ENCODE data around the gene CEACAM1.
"Not testable (repeated sequence)": the region's sequence is repeated elsewhere in the genome, so short reads cannot be mapped to it uniquely, and the experiment has no call there.

DNA sequence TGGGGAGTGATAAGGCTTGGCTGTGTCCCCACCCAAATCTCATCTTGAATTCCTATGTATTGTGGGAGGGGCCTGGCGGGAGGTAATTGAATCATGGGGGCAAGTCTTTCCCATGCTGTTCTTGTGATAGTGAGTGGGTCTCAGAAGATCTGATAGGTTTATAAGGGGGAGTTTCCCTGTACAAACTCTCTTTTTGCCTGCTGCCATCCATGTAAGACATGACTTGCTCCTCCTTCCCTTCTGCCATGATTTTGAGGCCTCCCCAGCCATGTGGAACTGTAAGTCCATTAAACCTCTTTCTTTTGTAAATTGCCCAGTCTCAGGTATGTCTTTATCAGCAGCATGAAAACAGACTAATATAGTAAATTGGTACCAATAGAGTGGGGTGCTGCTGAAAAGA, 20.8 kb upstream of the CEACAM1 start:
- TF ChIP-seq ZNF274 (IDR thresholded peaks at IDR 0.05; ENCODE audit: low read depth, low read length); YY1 (IDR thresholded peaks at IDR 0.05; ENCODE audit: insufficient read depth, insufficient read length); SUZ12 (IDR thresholded peaks at IDR 0.05; ENCODE audit: extremely low read depth, insufficient read depth, insufficient read length): not testable (repeated sequence)

All from NT2/D1 (cell line).